Urothelium cell line (cell line): Measurements from ENCODE around the gene CFAP61.
"Not testable (repeated sequence)": the region's sequence is repeated elsewhere in the genome, so short reads cannot be mapped to it uniquely, and the experiment has no call there.

Source experiments
- DNase-seq: peaks from one replicate; pipeline ENCODE4 v3.0.0; 2011; ENCODE audit warnings: low spot score, mixed read lengths
- FAIRE-seq: peaks from 2 replicates; lab custom pipeline; 2011; peaks lifted over from hg19 to GRCh38; lab: Jason Lieb, UNC

The CFAP61 gene, protein sequence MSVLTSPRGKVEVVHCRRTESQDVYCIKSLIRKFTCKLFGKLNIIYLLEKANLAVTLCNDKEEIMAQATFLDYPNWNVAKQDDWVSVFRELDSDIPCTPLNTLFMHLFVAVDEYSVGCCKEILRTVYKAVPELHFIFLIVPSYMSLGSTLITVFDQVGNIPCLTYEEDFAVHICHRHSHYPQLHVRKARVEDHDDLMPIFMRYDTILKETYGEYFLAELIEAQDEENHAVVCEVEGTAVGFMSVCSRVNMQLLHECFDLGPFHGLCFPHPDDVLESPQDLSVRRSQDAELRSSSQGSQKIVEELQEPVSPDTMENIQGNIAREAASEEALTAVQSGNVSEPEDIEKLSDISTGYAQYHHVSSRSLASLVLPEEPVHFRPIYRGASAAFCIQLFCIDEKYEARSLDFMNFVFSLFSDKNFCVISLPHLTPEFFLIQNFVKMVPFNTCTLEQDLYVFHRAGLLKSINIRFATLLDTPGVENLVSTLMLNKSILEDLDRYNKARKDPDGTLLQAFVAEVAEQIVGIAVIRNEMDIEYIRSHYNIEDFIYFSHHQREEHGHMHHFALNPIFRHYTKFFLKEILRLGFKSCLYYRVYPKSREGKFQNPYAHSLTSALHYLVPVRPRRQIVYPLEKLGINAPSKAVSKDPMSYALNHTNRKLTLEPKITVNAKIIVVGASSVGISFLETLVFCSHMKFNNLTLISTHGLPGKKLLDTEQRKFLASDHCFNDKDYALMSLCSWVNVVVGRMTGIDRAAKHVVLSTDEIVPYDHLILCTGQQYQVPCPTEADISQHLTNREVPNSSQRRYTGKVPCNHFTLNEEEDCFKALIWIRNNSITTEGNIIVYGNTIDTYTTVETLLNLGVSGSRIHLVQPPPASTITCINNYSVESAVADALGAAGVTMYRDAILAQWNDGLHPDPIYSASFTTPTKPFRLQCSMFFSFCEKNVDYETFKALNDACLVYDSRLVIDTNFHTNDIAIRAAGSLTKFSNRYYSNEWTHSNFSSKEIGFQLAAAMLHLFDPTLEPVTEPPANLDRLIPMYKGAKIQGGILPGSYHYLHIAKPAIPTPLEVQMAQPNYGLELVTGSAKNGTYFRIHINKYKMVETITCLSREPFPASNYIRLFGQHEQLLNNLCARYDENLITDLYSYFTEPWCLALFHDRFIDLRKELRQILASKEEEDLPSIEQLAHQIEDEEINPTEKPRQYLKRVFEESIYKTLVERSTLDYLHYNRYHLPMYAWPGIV

DNA sequence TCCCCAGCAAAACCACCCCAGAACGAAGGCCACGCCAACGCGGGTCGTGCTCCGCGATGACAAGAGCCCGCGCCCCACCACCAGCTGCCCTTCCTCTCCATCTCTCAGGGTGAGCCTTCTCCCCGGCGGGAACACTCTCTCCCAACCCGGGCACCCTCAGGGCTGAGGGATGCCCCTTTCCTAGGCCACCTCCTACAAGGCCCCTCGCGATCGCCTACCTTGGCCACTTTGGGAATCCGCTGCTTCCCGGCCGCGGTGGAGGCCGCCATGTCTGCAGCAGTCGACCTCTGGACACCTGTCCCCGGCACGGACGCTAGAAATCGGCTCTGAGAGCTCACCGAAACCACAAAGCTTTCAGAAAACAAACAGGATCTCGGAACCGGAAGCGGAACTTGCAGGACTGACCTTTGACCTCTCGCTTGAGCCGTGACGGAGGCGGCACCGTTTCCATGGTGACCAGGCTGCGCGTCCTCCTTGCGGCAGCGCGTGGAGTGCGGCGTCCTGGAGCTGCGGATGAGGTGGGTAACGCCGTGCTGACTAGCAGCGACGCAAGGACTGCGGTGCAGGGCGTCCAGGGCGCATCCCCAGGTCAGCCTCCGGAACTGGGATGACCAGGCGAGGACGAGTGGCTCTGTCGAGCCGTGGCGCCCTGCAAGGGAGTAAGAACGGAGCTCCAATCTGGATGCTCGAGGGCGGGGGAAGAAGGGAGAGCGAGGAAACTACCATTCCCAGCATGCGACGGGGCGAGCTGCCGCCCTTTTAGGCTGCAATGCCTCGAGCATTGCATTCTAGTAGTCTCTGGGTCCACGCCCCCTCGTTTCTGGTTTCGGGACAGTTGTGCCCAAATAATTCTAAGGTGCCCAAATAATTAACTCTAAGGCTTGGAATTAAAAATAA, at the start of gene CFAP61, which contains the start of gene CRNKL1:
CFAP61 (plus strand) TSS at position 459 of the 897 bp plus-strand sequence. CDS start 4,122 bp downstream, outside the sequence.
CRNKL1 (minus strand) TSS at position 393 of the 897 bp plus-strand sequence; CDS start at position 269, 124 bp downstream.
- FAIRE-seq (peak; percentile 99), DNase-seq (peak; percentile 93)

DNA sequence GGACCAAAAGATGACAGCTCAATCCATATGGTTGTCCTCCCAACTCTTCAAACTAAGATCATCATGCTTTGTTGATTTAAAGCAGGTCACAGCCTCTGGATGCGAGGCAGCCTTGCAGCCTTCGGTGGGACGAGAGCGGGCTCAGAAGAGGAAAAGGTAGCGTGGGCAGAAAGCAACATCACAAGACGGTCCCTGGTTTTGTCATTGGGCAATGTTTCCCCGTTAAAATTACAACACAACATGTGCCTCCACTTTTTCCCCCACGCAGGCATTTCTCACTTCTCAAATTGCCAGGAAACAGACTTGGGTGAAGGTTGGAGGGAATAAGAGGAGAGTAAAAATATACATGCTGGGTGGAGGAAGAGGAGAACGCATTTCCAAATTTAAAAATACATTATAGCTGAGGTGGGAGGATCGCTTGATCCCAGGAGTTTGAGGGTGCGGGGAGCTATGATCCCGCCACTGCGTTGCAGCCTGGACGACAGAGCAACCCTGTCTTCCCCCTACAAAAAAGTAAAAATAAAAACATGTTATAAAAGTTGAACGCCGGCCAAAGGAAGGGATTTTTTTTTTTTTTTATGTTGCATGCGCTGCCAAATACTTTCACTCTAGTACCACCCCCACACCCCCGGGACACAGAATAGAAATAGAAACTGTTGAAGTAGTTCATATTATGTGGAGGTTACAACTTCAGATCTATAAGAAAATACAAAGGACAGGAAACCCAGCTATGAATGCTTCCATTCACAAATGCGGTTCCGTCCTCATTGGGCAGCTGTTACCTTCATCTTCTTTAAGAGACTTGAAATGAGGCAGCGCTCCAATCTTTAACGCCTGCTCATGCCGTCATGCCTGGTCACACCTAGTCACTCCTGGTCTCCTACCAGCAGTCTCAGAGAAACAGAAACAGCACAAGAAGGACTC, 49.0 kb upstream of the CFAP61 start:
- FAIRE-seq (no peak), DNase-seq (no peak)

- not testable (repeated sequence) for FAIRE-seq, DNase-seq
Observed at GRCh38 chr20:20003955-20004322, 48.4 kb upstream of the CFAP61 start.

DNA sequence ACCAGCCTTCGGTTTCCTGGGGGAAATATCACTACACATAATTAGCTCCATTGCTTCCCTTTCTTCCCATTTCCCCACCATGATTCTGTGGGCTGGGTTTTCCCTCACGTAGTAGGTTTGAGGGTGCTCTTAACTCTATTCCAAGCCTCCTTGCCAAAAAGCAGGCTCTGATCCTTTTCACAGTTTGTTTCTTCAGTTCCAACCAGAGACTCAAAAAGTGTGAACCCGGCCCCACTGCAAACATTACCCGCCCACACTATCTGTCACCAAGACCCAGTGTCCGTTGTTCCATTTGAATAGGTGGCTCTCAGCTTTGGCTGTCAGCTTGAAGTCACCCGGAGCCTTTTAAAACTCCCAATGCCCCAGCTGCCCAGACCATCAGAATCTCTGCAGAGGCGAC, 47.0 kb upstream of the CFAP61 start:
- FAIRE-seq = no peak
- DNase-seq = no peak

DNA sequence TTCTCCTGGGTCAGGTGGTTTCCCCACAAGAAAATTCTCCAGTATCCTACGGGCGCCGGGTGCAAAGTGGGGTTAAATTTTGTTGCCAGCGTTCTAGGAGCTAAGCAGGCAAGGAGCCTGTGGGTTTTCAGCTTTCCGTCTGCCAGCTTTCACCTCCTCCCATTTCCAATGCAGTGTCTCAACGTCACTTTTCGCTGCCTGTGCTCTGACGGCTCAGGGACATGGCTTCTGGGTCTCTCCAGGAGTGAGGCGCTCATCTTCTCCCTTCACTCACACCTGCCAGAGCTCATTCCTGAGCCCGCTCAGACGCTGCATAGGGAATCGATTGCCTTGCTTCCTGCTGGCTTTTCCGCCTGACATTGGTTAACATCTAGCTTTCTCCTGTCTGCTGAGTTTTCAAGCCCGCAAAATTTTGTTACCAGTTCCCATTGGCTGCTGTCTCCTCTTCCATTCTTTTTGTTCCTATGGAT, 42.5 kb upstream of the CFAP61 start:
- FAIRE-seq = no peak

GRCh38 chr20:20010639-20011500, 41.5 kb upstream of the CFAP61 start:
- FAIRE-seq = no peak
- no peak for DNase-seq

More for the DNA sequence above, 42.5 kb upstream of the CFAP61 start:
- DNase-seq = no peak

- FAIRE-seq (no peak), DNase-seq (no peak)
Observed at GRCh38 chr20:20012541-20012940, 39.8 kb upstream of the CFAP61 start.

GRCh38 chr20:20014659-20015058, 37.7 kb upstream of the CFAP61 start:
- DNase-seq (no peak), FAIRE-seq (no peak)

- no peak for FAIRE-seq
Observed at GRCh38 chr20:20017001-20017843, 35.1 kb upstream of the CFAP61 start, which contains the start of gene NAA20. Gene NAA20, plus strand, starts transcription at chr20:20017362. Its CDS starts 35 bp downstream, at chr20:20017397.

GRCh38 chr20:20017844-20018185, 34.5 kb upstream of the CFAP61 start:
- FAIRE-seq (no peak), DNase-seq (no peak)

More at GRCh38 chr20:20017001-20017843, 35.1 kb upstream of the CFAP61 start, which contains the start of gene NAA20:
- DNase-seq = peak; percentile 97

- FAIRE-seq = no peak
- no peak for DNase-seq
Observed at GRCh38 chr20:20018366-20018765, 34.0 kb upstream of the CFAP61 start.

DNA sequence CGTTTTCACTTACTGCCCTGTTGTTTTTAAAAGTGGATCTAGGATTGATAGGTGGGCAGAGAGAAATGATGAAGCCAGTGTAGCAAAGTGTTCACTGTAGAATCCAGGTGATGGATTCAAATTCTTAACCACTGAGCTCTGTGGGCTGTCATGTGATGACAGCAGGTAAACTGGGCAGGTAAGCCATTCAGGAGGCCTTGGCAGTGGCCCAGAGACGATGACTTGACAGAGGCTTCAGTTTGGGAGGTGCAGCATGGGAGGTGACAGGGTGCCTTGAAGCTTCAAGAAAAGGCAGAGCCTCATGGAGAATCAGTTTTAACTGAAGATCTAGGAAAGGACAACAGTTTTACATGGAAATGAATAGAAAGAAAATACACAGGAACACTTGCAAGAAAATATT, 33.2 kb upstream of the CFAP61 start:
- no peak for FAIRE-seq
- DNase-seq = no peak

GRCh38 chr20:20020908-20021307, 31.4 kb upstream of the CFAP61 start:
- no peak for DNase-seq

GRCh38 chr20:20021835-20022234, 30.5 kb upstream of the CFAP61 start:
- no peak for FAIRE-seq
- no peak for DNase-seq

More at GRCh38 chr20:20020908-20021307, 31.4 kb upstream of the CFAP61 start:
- no peak for FAIRE-seq

- no peak for FAIRE-seq
- DNase-seq = no peak
Observed at GRCh38 chr20:20022498-20022897, 29.8 kb upstream of the CFAP61 start.

- DNase-seq (no peak), FAIRE-seq (no peak)
Observed at GRCh38 chr20:20023395-20023794, 28.9 kb upstream of the CFAP61 start.

- FAIRE-seq (no peak), DNase-seq (no peak)
Observed at GRCh38 chr20:20024942-20025341, 27.4 kb upstream of the CFAP61 start.
